ENCODE results near the gene JAKMIP1.

Gene JAKMIP1

GRCh38 chr4:6058531-6059374 is 141.6 kb downstream of the JAKMIP1 start:
- no peak overlapping the region for H3K4me3 ChIP-seq (ENCODE audit: low read depth, low read length)
- no peak overlapping the region for H2AFZ ChIP-seq
- no peaks in the 10 kb centered on the region for H3K36me3 ChIP-seq (ENCODE audit: control insufficient read depth, insufficient read depth, low read length)
- no peak overlapping the region for H3K27ac ChIP-seq
- H3K4me1 ChIP-seq = no peaks in the 10 kb centered on the region
- H3K4me2 ChIP-seq (ENCODE audit: low read length) = no peak overlapping the region
- no peaks in the 10 kb centered on the region for H3K9me3 ChIP-seq (ENCODE audit: control insufficient read depth, low read length)
- H3K27me3 ChIP-seq (ENCODE audit: control insufficient read depth, insufficient read depth, low read length) = no peaks in the 10 kb centered on the region
- H3K9ac ChIP-seq = no peak overlapping the region
- TF ChIP-seq CTCF (IDR thresholded peaks at IDR 0.05) = no peak
- no peaks in the 10 kb centered on the region for H3K79me2 ChIP-seq

GRCh38 chr4:6056976-6057766 is 143.2 kb downstream of the JAKMIP1 start:
- TF ChIP-seq CTCF (IDR thresholded peaks at IDR 0.05) = no peak
- H3K9me3 ChIP-seq (ENCODE audit: control insufficient read depth, low read length) = no peaks in the 10 kb centered on the region
- no peak overlapping the region for H3K27ac ChIP-seq
- H3K4me3 ChIP-seq (ENCODE audit: low read depth, low read length) = no peak overlapping the region
- H3K9ac ChIP-seq = no peak overlapping the region
- no peaks in the 10 kb centered on the region for H3K27me3 ChIP-seq (ENCODE audit: control insufficient read depth, insufficient read depth, low read length)
- H3K4me2 ChIP-seq (ENCODE audit: low read length) = no peak overlapping the region
- H3K36me3 ChIP-seq (ENCODE audit: control insufficient read depth, insufficient read depth, low read length) = no peaks in the 10 kb centered on the region
- H2AFZ ChIP-seq = no peak overlapping the region
- H3K79me2 ChIP-seq = no peaks in the 10 kb centered on the region
- no peaks in the 10 kb centered on the region for H3K4me1 ChIP-seq

- no peak overlapping the region for H3K4me3 ChIP-seq (ENCODE audit: low read depth, low read length)
- H3K9ac ChIP-seq = no peak overlapping the region
- H3K4me2 ChIP-seq (ENCODE audit: low read length) = no peak overlapping the region
- no peak for TF ChIP-seq CTCF (IDR thresholded peaks at IDR 0.05)
- H3K36me3 ChIP-seq (ENCODE audit: control insufficient read depth, insufficient read depth, low read length) = no peaks in the 10 kb centered on the region
- no peaks in the 10 kb centered on the region for H3K4me1 ChIP-seq
- no peaks in the 10 kb centered on the region for H3K9me3 ChIP-seq (ENCODE audit: control insufficient read depth, low read length)
- H2AFZ ChIP-seq = no peak overlapping the region
- no peaks in the 10 kb centered on the region for H3K79me2 ChIP-seq
- no peaks in the 10 kb centered on the region for H3K27me3 ChIP-seq (ENCODE audit: control insufficient read depth, insufficient read depth, low read length)
- H3K27ac ChIP-seq = no peak overlapping the region
These were observed 144.9 kb downstream of the JAKMIP1 start for GRCh38 chr4:6055436-6055835.

- Histone ChIP-seq H3K4me3 (ENCODE audit: low read depth, low read length) (no peak overlapping the region), H3K36me3 (ENCODE audit: control insufficient read depth, insufficient read depth, low read length) (no peaks in the 10 kb centered on the region), H3K9ac (no peak overlapping the region), H3K4me2 (ENCODE audit: low read length) (no peak overlapping the region), H3K4me1 (no peaks in the 10 kb centered on the region), H3K79me2 (no peaks in the 10 kb centered on the region), H2AFZ (no peak overlapping the region), H3K9me3 (ENCODE audit: control insufficient read depth, low read length) (no peaks in the 10 kb centered on the region), H3K27ac (no peak overlapping the region), H3K27me3 (ENCODE audit: control insufficient read depth, insufficient read depth, low read length) (no peaks in the 10 kb centered on the region)
- no peak for TF ChIP-seq CTCF (IDR thresholded peaks at IDR 0.05)
These were observed 145.3 kb downstream of the JAKMIP1 start for GRCh38 chr4:6055030-6055429.

Data from parathyroid adenoma (tissue), 2 donors.